Activated T-cell treated with anti-CD3 and anti-CD28 coated beads for 4 hours (primary cell): Measurements from ENCODE around the gene SPATA6L.

Experiments
- DNase-seq: peaks from one replicate; pipeline ENCODE4 v3.0.0-alpha.2; 2020

SPATA6L gene

DNA sequence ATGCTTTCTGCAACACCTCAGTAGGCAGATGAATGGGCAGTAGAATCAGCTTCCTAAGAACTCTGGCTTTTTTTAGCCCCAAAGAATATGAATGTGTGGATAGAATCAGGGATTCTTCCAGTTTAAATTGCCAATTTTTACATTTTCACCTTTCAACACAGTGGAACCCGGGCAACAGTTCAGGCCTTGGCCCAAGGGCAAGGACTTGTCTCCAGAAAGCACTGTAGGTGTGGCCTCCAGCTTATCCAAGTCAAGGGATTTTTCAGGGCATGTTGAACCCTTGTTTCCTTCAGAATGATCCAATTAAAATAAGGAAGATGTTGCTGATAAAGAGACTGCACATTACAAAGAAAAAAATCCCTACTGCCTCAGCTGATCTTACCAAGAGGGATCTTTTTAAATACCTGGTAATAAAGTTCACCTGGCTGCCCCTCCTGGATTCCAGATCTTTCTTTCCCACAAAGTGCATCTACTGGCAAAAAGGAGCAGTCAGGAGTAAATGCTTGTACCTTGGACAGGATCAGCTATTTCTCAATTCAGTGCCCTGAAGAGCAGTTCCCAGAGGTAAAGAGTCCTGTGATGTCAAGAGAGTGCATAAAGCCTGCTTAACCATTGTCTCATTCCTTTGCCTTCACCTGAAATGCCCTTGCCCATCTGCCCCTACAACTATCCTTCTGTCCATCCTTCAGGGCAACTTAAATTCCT, 84.3 kb downstream of the SPATA6L start:
- DNase-seq: no peak

DNA sequence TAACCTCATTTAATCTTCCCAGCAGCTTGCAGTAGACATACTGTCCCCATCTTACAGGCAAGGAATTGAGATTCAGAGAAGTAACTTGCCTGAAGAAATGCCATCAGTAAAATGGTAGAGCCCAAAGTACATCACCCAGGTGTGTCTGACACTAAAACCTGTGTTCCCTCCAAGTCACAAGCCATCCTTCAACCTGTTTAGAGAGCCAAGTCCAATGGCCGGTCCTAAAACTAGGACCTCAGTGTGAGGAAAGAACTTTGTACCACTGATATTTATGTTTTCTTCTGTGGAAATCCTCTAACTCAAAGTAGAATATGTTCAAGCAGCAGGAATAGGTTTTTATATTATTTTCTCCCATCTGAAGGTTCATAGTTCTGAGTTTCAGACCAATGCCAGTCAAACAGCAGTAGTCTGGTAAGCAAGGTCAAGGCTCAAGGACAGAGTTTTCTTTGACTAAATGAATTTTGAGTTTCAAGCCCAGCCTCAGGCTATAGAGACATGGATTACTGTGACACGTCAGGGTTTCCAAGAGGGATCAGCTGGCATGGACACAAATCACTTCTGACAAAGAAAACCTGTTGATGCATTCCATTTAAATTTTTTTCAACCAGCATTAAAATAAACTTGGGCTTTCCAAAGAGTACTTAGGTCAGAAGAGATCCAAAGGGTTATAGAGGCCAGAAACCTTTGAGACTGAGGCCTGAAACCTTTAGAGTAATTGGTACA, 85.1 kb downstream of the SPATA6L start:
- no peak for DNase-seq

DNA sequence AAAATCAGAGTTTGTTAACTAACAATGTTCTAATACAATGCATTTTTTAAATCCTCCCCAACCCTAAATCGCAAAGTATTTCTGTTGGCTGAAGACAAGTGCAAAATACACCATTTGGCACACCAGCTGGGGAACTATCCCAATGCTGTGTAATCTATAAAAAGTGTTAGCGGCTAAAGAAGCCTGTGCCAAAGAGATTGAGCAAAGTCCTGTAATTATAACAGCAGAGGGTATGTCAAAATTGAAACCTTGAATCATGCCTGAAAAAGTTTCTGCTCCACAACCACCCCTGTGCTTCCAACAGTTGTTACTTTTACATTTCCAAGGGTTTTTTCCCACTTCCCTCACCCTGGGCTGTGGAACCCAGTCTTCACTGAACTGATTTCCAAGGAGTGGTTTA, 87.3 kb downstream of the SPATA6L start:
- DNase-seq: no peak

DNA sequence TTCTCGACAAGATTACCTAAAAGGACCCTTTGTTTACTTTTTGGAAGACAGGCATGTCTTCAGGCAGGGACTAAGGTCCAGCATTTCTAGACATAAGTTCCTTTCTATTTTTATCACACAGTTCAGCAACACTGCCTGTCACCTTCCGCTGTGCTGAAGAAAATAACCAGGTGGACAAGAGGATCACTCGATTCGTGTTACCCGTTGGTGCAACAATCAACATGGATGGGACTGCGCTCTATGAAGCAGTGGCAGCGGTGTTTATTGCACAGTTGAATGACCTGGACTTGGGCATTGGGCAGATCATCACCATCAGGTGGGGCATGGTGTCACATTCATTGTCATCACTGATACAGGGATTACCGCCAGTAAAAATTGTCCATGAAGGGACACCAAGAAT, 89.8 kb downstream of the SPATA6L start:
- DNase-seq: no peak

DNA sequence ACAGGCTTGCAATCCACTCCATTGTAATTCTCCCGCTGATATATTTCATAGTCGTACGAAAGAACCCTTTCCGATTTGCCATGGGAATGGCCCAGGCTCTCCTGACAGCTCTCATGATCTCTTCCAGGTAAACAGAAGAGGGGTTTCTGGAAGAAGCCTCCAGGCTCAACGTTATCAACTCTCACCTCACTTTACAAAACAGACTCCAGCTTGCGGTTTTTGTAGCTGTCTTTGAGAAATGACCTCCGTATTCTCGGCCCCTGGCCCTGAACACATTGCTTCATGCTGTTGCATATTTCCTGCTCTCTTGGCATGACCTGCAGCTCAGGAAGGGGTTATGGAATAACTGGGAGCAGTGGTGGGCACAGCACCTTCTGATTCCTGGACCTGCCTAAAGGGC, 90.3 kb downstream of the SPATA6L start:
- no peak for DNase-seq

DNA sequence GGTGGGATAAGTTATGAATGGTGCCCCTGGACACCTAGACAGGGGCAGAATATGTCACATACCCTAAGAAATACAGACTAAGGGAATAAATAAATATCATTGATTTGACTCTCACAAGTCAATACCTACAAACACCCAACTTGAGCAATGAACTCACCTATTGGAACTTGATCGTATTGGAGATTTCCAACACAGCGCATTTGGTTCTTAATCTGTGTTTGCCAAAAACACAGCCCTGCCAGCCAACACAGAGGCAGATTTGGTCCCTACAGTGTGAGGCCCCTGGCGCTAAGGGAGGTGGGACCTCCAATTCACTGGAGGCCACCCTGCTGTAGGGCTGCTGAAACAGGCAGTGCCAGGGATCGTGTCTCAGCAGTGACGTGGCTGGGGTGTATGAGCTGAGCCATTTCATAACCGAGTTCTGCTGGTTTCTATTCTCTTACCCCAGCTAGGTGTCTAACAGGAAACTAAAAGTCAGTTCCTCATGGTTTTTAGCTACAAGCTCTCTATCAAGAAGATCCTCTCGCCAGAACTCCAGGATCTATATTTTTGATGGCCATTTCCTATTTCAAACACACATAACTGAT, 91.5 kb downstream of the SPATA6L start:
- DNase-seq: no peak

DNA sequence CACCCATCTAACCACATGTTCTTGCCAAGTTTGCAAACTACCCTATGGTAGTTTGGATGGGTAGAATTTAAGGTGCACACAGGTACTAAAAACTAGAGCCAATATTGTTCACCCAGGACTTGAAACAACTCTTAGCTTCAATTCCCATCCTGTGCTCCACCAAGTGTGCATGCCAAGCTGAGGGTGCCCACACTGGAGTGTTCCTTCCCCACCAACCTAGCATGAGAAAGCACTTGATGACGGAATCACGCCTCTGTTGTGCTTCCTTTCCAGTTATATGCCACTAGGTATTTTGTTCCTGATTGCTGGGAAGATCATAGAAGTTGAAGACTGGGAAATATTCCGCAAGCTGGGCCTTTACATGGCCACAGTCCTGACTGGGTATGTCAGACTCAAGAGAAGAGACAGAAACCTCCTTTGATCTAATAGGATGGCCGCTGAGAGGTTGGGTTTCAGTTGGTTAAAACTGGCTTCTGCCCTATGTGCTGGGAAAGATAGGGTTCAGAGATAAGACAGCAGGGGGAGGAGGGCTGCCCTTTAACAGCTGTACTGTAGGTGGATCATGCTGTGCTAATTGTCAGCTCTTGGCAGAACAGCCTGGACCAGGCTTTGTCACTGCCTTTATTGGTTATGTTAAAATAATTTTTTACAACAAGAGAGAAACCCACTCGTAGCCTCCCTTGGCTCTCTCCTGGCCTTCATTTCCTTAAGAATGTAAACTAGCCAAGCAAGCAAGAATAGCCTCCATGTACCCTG, 92.5 kb downstream of the SPATA6L start:
- no peak for DNase-seq

DNA sequence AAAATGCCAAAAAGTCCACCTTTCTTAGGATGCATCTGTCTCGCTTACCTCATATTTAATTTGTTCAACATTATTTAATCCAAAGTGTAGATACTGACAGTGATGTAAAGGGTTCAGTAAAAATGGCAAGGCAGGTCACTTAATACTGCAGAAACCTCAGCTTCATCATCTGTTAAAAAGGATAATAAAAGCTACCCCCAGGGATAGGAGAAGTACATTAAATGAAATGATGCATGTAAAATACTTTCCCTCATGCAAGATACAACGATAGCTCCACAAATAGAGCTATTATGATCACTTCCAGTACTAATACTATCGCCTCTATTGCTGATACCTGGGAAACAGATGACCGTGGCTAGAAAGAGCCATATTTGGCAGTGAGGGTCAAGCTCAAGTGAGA, 93.1 kb downstream of the SPATA6L start:
- DNase-seq: no peak

DNA sequence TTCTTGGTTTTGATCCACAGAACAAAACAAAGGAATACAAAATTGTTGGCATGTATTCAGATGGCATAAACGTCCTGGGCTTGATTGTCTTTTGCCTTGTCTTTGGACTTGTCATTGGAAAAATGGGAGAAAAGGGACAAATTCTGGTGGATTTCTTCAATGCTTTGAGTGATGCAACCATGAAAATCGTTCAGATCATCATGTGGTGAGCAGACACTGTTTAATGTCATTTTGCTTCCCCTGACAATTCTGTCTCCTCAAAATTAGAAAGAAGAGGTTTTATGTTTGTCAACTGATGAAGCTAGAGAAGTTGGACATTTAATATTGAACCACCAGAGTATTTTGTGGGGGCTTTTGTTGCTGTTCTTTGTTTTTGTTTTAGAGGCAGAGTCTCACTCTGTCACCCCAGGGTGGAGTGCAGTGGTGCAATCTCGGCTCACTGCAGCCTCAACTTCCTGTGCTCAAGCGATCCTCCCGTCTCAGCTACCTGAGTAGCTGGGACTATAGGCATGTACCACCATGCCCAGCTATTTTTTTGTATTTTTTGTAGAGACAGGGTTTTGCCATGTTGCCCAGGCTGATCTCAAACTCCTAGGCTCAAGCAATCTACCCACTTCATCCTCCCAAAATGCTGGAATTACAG, 94.0 kb downstream of the SPATA6L start:
- DNase-seq: no peak

DNA sequence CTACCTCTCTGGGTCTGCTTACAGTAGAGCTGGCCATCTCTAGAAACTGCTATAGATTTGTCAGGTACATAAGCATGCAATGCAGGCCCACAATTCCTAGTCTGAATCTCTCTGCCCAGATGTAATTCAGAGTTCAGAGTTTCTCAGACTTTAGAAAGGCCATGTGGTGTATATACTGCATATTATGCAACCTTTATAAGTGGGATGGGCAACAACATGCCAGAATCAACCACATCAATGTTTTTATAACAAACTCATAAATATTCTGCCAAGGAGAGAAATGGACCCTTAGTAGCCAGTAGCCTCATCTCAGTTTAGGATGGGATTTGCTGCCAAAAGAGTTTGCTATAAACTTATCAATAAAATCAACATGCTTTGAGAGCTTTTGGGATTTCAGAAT, 97.2 kb downstream of the SPATA6L start:
- no peak for DNase-seq

DNA sequence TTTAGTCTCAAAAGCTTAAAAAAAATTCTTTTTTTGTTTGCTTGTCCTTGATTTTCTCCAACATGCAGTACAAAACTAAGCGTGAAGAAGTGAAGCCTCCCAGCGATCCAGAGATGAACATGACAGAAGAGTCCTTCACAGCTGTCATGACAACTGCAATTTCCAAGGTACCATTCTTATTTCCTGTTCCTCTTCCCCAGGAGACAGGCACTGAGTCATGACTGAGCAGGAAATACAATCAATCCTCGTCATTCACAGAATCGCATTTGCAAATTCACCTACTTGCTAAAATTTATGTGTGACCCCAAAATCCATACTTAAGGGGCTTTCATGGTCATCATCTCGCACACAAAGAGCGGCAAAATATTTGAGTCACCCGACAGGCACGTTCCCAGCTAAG, 98.7 kb downstream of the SPATA6L start:
- DNase-seq: no peak

DNA sequence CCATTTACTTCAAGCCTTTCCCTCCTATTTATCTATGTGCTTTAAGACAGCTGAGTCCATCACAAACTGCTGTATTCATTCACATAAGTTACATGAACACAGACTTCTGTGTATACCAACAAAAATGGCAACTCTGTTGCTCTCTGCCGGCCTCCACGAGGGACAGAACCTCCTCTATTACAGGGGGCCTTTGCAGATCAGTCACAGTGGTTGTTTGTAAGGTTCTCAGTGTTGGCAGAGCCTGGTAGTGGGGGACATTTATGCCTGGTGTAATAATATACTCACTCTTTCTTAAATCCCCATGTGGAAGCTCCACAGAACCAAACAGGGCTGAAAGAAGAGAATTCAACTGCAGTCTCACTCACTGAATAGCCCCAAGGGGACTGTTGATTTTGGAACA, 99.5 kb downstream of the SPATA6L start:
- no peak for DNase-seq

DNA sequence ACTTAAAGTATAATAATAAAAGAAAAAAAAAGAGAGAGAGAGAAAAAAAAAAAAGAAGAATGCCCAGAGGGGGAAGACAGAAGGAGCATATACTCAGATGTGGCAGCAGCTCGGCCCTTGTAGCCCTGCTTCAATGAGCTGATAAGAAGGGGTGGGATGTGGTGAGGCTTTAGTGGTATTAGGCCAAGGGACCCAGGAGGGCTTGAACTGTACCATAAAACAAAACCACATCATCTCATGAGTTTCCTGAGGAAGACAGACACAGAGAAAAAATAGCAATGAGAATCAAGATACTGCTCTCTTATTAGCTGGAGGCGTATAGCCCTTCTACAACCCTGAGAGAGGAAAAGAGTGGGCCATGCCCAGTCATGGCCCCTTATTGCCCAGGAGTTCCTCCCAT, 103.2 kb downstream of the SPATA6L start:
- no peak for DNase-seq

DNA sequence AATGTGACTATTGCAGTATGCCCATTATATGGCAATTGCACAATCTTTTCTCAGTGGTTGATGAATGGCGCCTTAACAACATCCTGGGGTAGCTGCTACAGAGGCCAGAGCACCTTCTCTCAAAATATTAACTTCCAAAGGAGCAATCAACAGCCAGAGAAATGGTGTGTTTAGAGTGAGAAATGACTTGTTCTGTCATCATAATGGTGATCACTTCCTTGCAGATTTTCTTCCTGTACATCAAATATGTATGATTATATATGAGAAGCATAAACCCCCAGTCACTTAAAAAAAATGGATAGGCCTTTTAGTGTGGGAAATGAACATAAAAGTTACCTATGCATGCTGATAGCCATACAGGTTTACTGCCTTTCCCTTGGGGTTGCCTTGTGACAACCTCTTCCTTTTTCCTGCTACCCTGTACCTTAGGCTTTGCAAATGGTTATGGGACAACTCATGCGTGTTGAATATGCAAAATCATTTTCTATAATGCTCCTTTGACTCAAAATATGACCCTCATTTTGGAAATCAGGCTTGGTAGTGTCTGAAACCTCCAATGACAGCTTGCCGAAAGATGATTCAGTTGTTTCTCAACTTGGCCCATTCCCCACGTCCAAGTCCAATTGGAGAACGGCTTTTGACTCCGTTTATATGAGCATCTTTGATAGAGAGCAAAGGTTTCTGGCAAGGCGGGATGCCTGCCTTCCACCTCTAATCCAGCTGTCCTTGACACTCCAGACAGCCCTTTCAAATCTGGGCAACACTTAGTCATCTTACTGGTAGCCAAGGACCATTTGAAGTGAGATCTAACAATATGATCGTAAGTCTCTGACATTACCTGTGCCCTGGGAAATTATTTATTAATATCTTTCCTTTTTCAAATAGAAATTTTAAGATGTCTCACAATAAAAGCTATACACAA, 106.8 kb downstream of the SPATA6L start:
- DNase-seq: no peak

DNA sequence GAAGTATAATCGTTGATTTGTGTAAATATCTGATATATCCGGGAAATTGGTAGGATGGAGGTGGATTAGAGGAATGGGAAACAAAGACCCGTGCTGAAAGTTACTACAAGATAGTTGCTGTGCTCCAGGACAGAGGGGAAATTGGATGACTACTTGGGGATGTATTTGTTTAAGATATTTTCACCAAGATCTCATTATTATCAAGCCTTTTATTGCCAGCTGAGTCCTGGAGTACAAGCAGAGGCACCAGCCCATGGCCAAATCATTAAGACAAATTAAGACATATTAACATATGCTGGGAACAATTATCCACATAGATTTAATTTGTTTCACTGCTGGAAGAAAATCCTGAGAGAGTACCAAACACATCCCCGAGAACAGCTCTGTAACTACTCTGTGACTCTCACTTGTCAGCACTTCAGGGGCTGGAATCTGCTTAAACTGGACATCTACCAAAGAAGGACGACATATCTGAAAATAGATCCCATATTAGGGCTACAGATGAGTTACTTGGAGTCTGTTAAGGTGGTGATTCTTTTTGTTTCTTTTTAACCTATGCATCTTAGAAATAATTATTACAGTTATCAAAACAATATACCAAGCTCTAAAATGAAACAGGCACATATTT, 107.8 kb downstream of the SPATA6L start:
- no peak for DNase-seq

DNA sequence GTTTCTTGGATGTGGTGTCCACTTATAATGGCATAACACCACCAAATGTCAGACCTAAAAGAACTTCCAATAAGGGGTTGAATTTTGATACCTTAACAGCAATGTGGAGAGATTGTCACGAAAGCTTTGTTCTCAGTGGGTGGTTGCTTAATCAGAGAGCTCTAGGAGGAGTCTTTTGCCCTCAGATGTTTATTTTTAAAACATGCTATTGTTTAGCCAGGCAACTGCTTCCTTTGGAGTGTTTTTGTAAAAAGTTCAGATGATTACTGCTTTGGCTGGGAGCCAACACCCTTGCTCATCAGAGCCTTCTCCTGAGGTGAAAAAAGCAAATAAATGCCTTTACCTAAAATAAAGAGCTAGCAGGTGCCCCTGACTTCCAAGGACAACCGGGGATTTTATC, 111.0 kb downstream of the SPATA6L start:
- no peak for DNase-seq

DNA sequence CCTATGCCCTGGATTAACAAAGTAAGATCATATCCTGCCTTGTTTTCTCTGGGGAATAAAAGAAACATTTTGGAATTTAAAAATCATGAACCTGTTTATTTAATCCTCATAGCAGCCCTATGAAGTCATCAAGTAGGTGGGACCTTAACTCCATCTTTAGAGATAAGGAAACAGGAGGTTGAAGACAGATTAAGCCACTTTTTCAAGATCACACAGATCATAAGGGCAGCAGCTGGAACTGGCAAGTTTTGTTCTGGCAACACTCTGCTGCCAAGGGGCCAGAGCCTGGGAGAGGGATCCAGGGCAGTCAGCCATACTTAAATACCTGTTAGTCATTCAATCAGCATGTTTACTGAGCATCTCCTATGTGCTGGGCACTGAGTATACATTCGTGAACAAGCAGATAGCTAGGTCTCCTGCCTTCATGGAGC, 112.3 kb downstream of the SPATA6L start:
- DNase-seq: no peak

DNA sequence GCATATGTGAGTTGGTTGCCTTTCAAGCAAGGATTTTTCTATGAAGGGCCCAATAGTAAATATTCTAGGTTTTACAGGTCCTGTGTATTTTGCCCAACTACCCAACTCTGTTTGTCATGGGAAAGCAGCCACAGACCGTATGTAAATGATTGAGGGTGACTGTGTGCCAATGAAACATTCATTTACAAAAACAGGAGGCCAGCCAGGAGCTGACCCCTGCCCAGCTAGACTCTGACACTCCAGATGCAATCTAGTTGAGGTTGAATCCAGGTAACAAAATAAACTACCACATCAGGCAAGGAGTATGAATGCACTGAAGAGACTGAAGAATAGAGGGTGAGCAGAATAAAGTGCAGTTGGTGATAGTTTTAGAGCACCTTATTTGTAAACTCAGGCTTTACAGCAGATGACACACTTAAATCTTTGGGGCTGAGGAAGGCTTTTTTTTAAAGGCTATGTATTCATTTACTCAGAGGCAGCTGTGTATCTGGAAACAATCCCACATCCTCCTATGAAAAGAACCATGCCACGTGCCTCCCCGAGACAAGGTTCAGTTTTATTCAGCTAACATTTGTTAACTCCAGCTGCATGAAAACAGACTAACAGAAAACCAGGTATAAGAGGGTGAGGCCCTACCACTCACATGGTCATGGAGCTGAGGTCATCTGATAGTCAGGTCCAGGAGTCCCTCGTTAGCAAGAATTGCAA, 115.3 kb downstream of the SPATA6L start:
- no peak for DNase-seq

DNA sequence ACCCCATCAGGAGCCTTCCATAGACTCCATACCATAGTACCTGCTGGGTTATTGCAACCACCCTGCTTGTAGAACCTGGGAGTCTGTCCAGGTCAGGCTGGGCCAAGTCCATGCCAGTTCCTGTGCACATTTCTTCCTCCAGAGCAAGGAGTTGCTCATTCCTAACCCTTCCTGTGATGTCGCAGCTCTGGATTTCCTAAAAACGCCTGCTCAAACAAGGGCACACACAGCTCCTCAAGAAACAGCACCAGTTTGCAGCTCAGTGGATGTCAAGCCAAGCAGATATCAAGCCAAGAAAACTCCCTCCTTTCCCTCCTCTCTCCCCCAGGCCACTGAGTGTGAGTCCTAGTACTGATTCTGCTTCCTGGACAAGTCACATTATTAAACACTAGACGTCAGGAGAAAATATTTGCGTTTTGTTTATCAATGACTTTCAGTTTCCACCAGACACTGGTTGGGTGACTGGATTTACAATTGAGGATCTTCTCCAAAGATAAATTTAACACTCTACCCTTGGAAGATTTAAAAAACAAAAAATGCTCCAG, 116.5 kb downstream of the SPATA6L start:
- no peak for DNase-seq
